NCI-H2196 treated with DMSO at 0.1 percent for 48 hours (cell line): ENCODE measurements around the gene ASB6.
"Not testable (repeated sequence)": the region's sequence is repeated elsewhere in the genome, so short reads cannot be mapped to it uniquely, and the experiment has no call there.

ENCODE experiments used
- DNase-seq: peaks from one replicate; lab custom pipeline; 2025; ENCODE audit not compliant: unreplicated experiment; lab: John Stamatoyannopoulos, UW

ASB6 gene

GRCh38 chr9:129609486-129610212 lies 32.3 kb downstream of the ASB6 start:
- DNase-seq, result no peak

GRCh38 chr9:129608561-129609481 lies 33.1 kb downstream of the ASB6 start:
- DNase-seq, result no peak

DNA sequence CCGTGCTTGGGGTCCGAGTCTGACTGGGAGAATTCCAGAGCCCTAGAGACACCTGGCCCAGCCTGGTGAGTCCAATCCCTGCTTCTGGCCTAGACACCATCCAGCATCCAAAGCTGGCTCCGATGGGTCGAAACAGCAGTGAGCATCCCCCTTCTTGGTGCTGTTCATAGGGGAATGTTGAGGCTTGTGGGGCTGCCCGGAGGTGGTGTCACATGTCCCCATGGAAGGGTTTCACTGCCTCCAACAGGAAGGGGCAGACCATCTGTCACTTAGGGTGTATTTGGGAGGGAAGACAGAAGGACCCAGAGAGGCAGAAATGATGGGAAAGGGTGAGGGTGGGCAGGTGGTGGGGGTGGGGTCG lies 34.9 kb downstream of the ASB6 start:
- DNase-seq, result no peak

DNA sequence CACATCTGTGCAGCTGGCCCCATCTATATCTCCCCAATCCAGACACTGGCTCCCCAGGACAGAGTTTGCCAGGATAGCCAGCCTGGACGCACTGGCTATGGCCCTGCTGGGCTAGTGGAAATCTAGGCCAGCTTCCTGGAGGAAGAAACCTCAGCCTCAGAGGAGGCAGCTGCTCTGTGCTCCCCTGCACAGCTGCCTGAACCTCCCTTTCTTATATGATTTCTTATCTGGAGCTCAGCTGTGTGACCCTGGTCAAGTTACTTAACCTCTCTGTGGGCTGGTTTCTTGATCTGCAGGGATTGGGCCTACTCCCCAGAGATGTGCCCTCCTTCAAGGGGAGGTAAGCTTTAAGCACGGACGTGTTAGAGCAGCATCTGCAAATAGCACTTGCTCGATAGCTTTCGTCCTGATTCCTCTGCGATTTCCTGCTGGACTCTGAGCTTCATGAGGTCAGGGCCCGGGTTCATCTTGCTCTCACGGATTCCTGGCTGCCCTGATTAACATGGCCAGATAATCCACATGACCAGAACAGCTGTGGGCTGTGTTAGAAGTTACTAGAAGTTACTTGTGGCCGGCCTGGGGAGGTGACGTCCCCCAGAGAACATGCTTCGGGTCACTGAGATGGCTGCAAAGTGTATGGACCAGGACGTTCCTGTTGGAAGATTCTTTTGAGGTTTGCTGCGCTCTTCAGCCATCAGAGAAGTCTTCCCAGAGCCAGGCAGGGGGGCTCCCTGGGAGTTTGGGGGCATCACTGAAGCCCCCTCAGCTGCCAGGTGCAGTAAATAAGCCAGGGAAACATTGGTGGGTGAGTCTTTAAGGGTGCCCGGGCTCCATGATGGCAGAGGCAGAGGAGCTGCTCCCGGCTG lies 35.6 kb downstream of the ASB6 start:
- no peak for DNase-seq

DNA sequence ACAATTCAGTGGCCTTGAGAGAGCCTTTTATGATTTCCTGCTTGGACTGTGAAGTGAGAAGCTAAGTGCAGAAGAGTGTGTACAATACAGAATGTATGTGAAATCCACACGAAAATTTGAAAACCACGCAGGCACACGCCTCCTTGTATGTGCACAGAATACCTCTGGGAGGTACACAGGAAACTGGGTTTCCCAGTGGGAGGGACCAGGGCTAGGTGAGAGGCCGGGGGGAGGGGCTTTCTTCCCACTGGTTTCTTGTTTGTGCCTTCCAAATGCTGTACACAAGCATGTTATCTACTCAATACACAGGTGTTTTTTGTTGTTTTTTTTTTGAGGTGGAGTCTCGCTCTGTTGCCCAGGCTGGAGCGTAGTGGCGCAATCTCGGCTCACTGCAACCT lies 37.2 kb downstream of the ASB6 start:
- no peak for DNase-seq

GRCh38 chr9:129604056-129604765 lies 37.7 kb downstream of the ASB6 start:
- no peak for DNase-seq

GRCh38 chr9:129602598-129603415 lies 39.1 kb downstream of the ASB6 start:
- no peak for DNase-seq

- no peak for DNase-seq
Measured at GRCh38 chr9:129601082-129601674, 40.8 kb downstream of the ASB6 start.

DNA sequence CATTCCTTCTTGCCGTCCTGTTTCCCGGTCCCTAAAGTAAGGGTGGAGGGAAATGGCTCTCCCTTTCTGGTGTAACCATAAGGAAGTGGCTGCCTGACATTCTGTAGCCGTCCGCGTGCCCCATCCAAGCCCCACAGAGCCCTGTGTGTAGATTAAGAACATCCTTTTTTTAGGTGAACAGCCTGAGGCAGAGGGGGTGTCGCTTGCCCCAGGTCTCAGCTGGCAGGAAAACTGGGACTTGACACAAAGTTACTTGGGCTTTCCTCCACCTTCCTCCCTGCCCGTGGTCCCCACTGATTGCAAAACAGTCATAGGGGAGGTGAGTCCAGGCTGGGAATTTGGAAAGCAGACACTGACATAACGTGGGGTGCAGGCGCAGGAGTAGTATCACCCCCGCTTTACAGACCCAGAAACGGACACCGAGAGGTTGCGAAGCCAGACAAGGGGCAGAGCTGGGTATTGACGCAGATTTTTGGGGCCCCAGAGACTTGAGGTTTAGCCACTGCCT lies 43.8 kb downstream of the ASB6 start:
- DNase-seq, result no peak

DNA sequence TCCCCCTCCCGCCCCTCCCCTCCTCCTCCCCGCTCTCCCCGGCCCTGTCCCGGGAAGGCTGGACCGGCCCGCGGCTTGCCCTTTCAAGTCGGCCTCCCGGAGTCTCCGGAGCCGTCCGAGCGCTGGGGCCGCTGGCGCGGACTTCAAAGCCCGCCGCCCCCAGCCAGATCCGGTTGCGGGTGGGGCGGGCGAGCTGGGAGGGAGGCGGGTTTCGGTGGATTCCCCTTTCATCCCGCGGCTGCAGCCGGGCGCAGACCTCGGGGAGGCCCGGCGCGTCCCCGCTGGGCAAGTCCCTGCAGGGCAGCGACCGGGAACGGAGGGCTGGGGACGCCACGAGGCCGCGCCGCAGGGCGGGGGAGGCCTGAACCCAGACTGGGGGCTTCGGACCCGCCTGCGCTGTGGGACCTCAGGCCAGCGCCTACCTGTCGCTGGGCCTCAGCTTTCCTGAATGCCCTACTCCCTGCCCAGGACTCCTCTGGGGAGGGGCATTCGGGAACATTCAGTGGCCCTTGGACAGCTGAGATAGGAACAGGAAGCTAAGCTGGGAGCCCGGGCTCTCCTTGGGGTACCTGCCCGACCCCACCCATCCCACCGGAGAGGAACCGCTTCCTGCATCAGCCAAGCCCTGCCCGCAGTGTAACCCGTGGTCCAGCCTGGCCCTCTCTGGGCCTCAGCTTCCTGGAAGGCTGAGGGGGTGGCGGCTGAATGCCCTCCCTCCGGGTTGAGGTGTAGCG lies 44.4 kb downstream of the ASB6 start:
- DNase-seq, result no peak

DNA sequence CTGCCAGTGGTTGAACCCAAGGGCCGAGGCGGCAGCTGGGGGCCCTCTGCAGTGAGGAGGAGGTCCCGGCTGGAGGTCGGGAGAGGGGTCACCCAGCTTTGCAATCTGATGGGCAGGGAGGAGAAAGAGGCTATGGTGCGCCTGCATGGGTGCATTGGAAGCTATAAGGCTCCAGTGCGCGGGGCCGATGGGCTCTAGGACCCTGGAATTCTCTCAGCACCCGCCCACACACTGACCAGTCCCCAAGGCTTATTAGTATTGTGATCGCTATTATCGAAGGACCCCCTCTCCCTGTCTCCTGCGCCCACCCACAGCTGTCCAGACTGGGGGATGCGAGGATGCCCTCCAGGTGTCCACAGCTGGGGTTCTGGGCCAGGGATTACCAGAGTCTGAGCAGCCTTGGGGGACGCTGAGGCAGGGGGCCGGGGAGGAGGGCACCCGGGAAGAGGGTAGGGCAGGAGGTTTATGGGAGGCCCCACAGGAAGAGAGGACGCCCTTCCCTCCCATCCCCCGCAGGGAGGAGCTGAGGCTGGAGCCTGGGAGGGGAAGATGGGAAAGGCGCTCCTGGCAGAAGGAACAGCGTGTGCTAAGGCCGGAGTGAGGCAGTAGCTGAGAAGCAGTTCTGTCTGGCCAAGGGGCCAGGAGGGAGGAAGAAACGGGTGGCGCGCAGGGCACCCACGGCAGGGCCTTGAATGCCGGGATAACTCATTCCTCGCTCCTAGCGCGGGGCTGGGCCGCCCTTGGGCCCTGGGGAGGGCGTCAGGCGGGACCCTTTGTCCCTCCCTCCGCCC lies 45.2 kb downstream of the ASB6 start:
- DNase-seq, result no peak

DNA sequence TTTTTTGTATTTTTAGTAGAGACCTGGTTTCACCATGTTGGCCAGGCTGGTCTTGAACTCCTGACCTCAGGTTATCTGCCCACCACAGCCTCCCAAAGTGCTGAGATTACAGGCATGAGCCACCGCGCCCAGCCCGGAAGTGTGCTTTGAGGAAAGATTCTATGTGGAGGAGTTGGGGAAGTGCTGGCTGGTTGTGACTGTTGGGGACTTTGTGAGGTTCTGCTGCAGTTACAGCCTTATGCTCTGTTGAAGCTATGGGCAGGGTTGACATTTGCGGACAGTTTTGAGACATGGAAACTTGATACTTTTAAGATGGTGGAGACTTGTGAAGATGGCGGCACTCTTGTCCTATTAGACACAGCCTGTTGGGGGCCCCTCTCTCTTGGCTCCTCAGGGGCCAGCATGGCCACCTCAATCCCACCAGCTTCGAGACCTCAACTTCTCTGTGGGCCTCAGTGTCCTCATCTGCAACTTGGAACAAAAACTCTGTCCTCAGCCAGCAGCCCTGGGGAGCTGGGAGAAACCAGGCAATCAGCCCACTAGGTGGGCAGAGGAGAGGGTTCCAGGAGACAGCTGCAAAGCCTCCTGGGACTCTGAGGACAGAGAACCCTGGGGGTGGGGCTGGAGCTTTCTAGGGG lies 45.9 kb downstream of the ASB6 start:
- DNase-seq, result no peak

DNA sequence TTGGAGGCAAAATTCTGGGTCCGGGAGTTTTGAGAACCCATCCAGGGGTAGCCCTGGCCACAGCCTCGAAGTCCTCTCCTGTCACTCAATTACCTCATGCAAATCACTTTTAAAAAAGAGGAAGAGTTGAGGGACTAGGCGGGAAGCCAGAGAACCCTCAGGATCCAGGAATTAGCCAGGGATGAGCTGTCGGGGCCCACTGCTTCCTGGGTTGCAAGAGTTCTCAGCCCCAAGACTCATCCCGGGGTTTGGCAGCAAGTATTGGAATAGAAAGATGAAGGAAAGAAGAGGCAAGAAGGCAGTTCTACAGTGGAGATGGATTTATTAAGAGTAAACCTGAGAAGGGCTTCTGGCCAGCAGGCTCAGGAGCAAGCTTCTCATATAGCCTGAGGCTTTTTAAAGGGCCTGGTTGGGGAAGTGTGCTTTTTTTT lies 46.6 kb downstream of the ASB6 start:
- no peak for DNase-seq

DNA sequence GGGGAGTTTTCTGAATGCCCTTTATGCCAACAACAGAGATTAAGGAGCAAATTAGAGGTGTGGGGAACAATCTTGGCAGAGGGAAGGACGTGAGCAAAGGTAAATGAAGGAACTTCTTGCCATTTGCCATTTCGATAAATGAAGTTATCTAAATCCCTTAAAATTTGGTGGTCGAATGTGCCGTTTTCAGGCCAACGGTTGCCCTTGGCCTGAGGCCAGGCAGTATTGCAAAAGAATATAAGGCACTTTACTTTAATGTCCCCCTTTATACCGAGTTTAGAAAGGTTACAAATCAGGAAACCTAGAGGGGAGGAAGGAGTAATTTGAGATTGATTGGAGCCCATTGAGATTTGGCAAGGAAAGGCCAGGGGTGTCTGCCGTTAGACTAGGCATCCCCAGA lies 47.3 kb downstream of the ASB6 start:
- no peak for DNase-seq

GRCh38 chr9:129592790-129593189 lies 49.2 kb downstream of the ASB6 start:
- DNase-seq, result not testable (repeated sequence)

- no peak for DNase-seq
Measured at GRCh38 chr9:129591916-129592315, 50.0 kb downstream of the ASB6 start.

DNA sequence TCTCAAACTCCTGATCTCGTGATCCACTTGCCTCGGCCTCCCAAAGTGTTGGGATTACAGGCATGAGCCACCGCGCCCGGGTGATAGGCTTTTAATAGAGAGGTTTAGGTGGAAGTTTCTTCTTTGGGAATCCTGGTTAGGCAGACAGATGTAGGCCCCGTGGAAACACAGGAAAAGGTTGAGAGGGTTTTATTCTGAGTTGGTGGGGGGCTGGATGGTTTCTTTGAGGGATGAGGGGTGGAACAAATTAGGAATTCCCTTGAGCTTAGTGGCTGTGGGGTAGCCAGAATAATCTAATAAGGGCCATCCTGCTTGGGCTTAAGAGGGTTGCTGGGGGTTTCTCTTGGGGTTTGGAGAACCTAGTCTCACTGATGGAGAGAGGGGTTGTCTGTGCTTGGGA lies 51.5 kb downstream of the ASB6 start:
- no peak for DNase-seq
